Body of pancreas (tissue), 4 donors: Measurements from ENCODE around the gene GRK3. TPM values are rescaled to one million over a fixed set of nuclear protein-coding genes. Genes with fewer than 3 reads are reported as not detected.
"Not testable (repeated sequence)": the region's sequence is repeated elsewhere in the genome, so short reads cannot be mapped to it uniquely, and the experiment has no call there.

Experiments
- ATAC-seq: fragments of 150-250 bp; one replicate; pipeline ENCODE4 v1.9.1; 2016
- DNase-seq, 4 donors: peaks; one replicate each; pipeline ENCODE4 v3.0.0-alpha.2; 2019
- H3K27ac ChIP-seq, 4 donors: fragments of 200-600 bp; sonication (generic); 1 replicate in 3 of 4; 2 replicates in 1 of 4; pipeline versions ENCODE4 v1.5.1 to v1.6.1; 2016 to 2019; ENCODE audit warnings: mild to moderate bottlenecking in 1 of 4, mixed read lengths in 1 of 4, moderate library complexity in 1 of 4
- H3K27me3 ChIP-seq, 2 donors: fragments of 200-600 bp; sonication (generic); one replicate each; pipeline ENCODE4 v1.6.0; 2016; ENCODE audit warnings: mild to moderate bottlenecking in 1 of 2
- H3K36me3 ChIP-seq, 2 donors: fragments of 200-600 bp; sonication (generic); replicated peaks in 1 of 2; 2 replicates each; pipeline ENCODE4 v1.5.1; 2016; ENCODE audit warnings: low read depth in 2 of 2; ENCODE audit not compliant: insufficient read depth in 1 of 2
- H3K4me1 ChIP-seq: fragments of 200-600 bp; sonication (generic); one replicate; pipeline ENCODE4 v1.6.0; 2016
- H3K4me3 ChIP-seq, 2 donors: fragments of 200-600 bp; sonication (generic); 1 replicate in 1 of 2; 2 replicates in 1 of 2; pipeline ENCODE4 v1.5.1; 2016 to 2019
- H3K9me3 ChIP-seq, 3 donors: fragments of 200-600 bp; sonication (generic); 1 replicate in 2 of 3; 2 replicates in 1 of 3; pipeline ENCODE4 v1.5.1; 2016
- CTCF ChIP-seq, 7 experiments: fragments of 450-650 bp in 4 of 7; fragments of 200-600 bp in 3 of 7; sonication (generic) in 3 of 7; IDR thresholded peaks; one replicate each; pipeline ENCODE4 v1.5.1; 2016 to 2019; ENCODE audit warnings: antibody characterized with exemption in 7 of 7
- POLR2A ChIP-seq, 3 donors: fragments of 450-650 bp; IDR thresholded peaks; one replicate each; pipeline ENCODE4 v1.6.1; 2016; ENCODE audit warnings: antibody characterized with exemption in 3 of 3, mild to moderate bottlenecking in 2 of 3
- WGBS, 2 donors: methylation state at CpG; one replicate each; pipeline ENCODE4 v1.1.5; 2017; 5-methylcytosine and 5-hydroxymethylcytosine counted together
- intact Hi-C: fragments of 100-400 bp; cut with DNase I; formaldehyde crosslinking; loops from one replicate; pipeline ENCODE4 v1.15.1; 2023
- total RNA-seq, 2 donors: library from RNA; depleted of rRNA; stranded (reverse); fragments of >200 nt; gene quantifications; one replicate each; pipeline ENCODE4 v1.1.0, GENCODE V29; 2016

Gene GRK3
- total RNA-seq, 2 donors from 2014 or later: 10.4 to 10.9 TPM

GRCh38 chr22:25582946-25583345 lies 18.5 kb downstream of the GRK3 start:
- TF ChIP-seq POLR2A (IDR thresholded peaks at IDR 0.05) (no peak), CTCF (IDR thresholded peaks at IDR 0.05) (no peak)
- no peak for ATAC-seq

GRCh38 chr22:25584993-25585392 lies 20.5 kb downstream of the GRK3 start:
- 63 to 76% methylated on average over 5 of the region's 5 CpGs for WGBS, 2 donors
- not testable (repeated sequence) for ATAC-seq, DNase-seq, H3K4me1 ChIP-seq, H3K9me3 ChIP-seq, H3K27ac ChIP-seq, H3K27me3 ChIP-seq, H3K36me3 ChIP-seq, H3K4me3 ChIP-seq
- intact Hi-C loops: loop anchor here (10.0 kb wide), 1 partner anchor 300 kb away; no protein-coding TSS in a partner anchor

More at GRCh38 chr22:25582946-25583345, 18.5 kb downstream of the GRK3 start:
- intact Hi-C loops: loop anchor here (10.0 kb wide), 1 partner anchor 298 kb away; no protein-coding TSS in a partner anchor
- Histone ChIP-seq H3K9me3 (no peaks in the 10 kb centered on the region), H3K36me3 (no peaks in the 10 kb centered on the region), H3K4me1 (peaks cover 5% of the 10 kb centered on the region), H3K4me3 (no peak overlapping the region), H3K27me3 (no peaks in the 10 kb centered on the region), H3K27ac (no peak overlapping the region)
- no peak for DNase-seq
- 46 to 48% methylated on average over 5 of the region's 5 CpGs for WGBS, 2 donors

GRCh38 chr22:25589664-25590063 lies 25.2 kb downstream of the GRK3 start:
- 82 to 85% methylated on average over 4 of the region's 4 CpGs for WGBS, 2 donors
- H3K4me3 ChIP-seq, H3K4me1 ChIP-seq, H3K27ac ChIP-seq, H3K9me3 ChIP-seq, H3K27me3 ChIP-seq, ATAC-seq, DNase-seq, H3K36me3 ChIP-seq: not testable (repeated sequence)
- intact Hi-C loops: loop anchor here (10.0 kb wide), 1 partner anchor 305 kb away; no protein-coding TSS in a partner anchor

GRCh38 chr22:25593323-25593722 lies 28.8 kb downstream of the GRK3 start:
- H3K4me3 ChIP-seq, H3K27me3 ChIP-seq, H3K9me3 ChIP-seq, H3K27ac ChIP-seq, ATAC-seq, H3K36me3 ChIP-seq, H3K4me1 ChIP-seq, intact Hi-C loops, DNase-seq: not testable (repeated sequence)
- WGBS, 2 donors: 74 to 78% methylated on average over 2 of the region's 2 CpGs

- Histone ChIP-seq H3K4me1 (no peaks in the 10 kb centered on the region), H3K27ac (no peak overlapping the region), H3K27me3 (no peaks in the 10 kb centered on the region), H3K9me3 (no peaks in the 10 kb centered on the region), H3K36me3 (no peaks in the 10 kb centered on the region), H3K4me3 (no peak overlapping the region)
- no peak for DNase-seq
- TF ChIP-seq CTCF (IDR thresholded peaks at IDR 0.05): no peak
- no peak for TF ChIP-seq POLR2A (IDR thresholded peaks at IDR 0.05)
- intact Hi-C loops: no loop called here
- 96 to 100% methylated on average over 1 of the region's 1 CpG for WGBS, 2 donors
- ATAC-seq: no peak
Measured at GRCh38 chr22:25598609-25599008, 34.1 kb downstream of the GRK3 start.

- intact Hi-C loops: no loop called here
- DNase-seq: no peak
- no peaks in the 10 kb centered on the region for H3K9me3 ChIP-seq
- H3K4me3 ChIP-seq: no peak overlapping the region
- H3K27ac ChIP-seq: no peak overlapping the region
- TF ChIP-seq CTCF (IDR thresholded peaks at IDR 0.05) (no peak), POLR2A (IDR thresholded peaks at IDR 0.05) (no peak)
- H3K4me1 ChIP-seq: no peaks in the 10 kb centered on the region
- ATAC-seq: no peak
- H3K27me3 ChIP-seq: no peaks in the 10 kb centered on the region
- H3K36me3 ChIP-seq: no peaks in the 10 kb centered on the region
- 78% methylated on average over 2 of the region's 2 CpGs for WGBS, 2 donors
Measured at GRCh38 chr22:25602445-25602844, 38.0 kb downstream of the GRK3 start.
